ENCODE data around the gene IRF2.

DNA sequence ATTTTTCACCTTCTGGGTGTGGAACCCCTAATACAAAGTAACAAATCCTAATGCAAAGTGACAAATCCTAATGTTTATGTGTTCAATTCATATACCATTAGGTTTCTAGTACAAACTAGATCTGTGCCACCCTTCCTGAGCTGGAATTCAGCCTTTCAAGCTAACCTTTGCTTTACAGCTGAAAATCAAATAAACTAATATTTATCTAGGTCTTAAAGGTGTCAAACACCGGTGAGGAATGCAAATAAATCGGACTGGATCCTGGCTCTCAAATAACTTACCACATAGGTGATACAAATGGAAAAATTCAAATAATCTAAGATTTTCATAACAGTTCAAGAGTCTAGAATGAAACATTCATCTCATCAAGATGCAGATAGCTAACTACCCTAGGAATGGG, 11.6 kb downstream of the IRF2 start:
- TF ChIP-seq EZH2 (IDR thresholded peaks at IDR 0.05; ENCODE audit: borderline replicate concordance, insufficient read depth, low read depth, low read length, poor library complexity, severe bottlenecking) = no peak
- TF ChIP-seq, protein P1, sequence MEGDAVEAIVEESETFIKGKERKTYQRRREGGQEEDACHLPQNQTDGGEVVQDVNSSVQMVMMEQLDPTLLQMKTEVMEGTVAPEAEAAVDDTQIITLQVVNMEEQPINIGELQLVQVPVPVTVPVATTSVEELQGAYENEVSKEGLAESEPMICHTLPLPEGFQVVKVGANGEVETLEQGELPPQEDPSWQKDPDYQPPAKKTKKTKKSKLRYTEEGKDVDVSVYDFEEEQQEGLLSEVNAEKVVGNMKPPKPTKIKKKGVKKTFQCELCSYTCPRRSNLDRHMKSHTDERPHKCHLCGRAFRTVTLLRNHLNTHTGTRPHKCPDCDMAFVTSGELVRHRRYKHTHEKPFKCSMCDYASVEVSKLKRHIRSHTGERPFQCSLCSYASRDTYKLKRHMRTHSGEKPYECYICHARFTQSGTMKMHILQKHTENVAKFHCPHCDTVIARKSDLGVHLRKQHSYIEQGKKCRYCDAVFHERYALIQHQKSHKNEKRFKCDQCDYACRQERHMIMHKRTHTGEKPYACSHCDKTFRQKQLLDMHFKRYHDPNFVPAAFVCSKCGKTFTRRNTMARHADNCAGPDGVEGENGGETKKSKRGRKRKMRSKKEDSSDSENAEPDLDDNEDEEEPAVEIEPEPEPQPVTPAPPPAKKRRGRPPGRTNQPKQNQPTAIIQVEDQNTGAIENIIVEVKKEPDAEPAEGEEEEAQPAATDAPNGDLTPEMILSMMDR (IDR thresholded peaks at IDR 0.05) = no peak
